GM10248 (cell line): ENCODE results near the gene AMIGO2.
"Not testable (repeated sequence)": the region's sequence is repeated elsewhere in the genome, so short reads cannot be mapped to it uniquely, and the experiment has no call there.

Source experiments
- CTCF ChIA-PET: fragments of 300-600 bp; sonication (Branson Sonifier 250); formaldehyde crosslinking; extraction: SDS; loops from one replicate; lab custom pipeline; 2021; ENCODE audit warnings: antibody characterized with exemption; lab: Yijun Ruan, JAX
- POLR2A ChIA-PET: fragments of 350-650 bp; sonication (Branson Sonifier 250); formaldehyde crosslinking; extraction: SDS; loops from one replicate; lab custom pipeline; 2020; ENCODE audit warnings: antibody characterized with exemption; lab: Yijun Ruan, JAX
- DNase-seq: peaks from one replicate; pipeline ENCODE4 v3.0.0; 2012; ENCODE audit errors: extremely low spot score
- CTCF ChIP-seq: IDR thresholded peaks from 2 replicates; pipeline ENCODE4 v1.5.1; 2012; ENCODE audit warnings: mild to moderate bottlenecking, low read depth; ENCODE audit errors: extremely low read depth, missing control alignments, control extremely low read depth

Gene AMIGO2

GRCh38 chr12:47070310-47070709 lies 9.4 kb downstream of the AMIGO2 start:
- no peak for TF ChIP-seq CTCF
- POLR2A ChIA-PET, result no interaction called here
- CTCF ChIA-PET, result interaction anchor here (0.7 to 3.3 kb wide), 17 partner anchors 9 to 1000 kb away, joined by 3 to 14 read pairs (median 4); partner anchors contain the start of genes AMIGO2 and PCED1B
- DNase-seq, result no peak

GRCh38 chr12:47068539-47068938 lies 11.2 kb downstream of the AMIGO2 start:
- POLR2A ChIA-PET, result no interaction called here
- CTCF ChIA-PET, result interaction anchor here (1.2 to 1.4 kb wide), 2 partner anchors 9 to 12 kb away, joined by 3 read pairs; no protein-coding TSS in a partner anchor
- DNase-seq, result no peak
- no peak for TF ChIP-seq CTCF

GRCh38 chr12:47067771-47068431 lies 11.9 kb downstream of the AMIGO2 start:
- CTCF ChIA-PET, result interaction anchor here (1.0 to 1.4 kb wide), 3 partner anchors 8 to 32 kb away, joined by 3 read pairs; no protein-coding TSS in a partner anchor
- no peak for TF ChIP-seq CTCF
- DNase-seq, result no peak
- POLR2A ChIA-PET, result no interaction called here

GRCh38 chr12:47067176-47067575 lies 12.6 kb downstream of the AMIGO2 start:
- no peak for DNase-seq
- TF ChIP-seq CTCF, result no peak
- ChIA-PET POLR2A (no interaction called here), CTCF (interaction anchor here (1.0 to 1.4 kb wide), 3 partner anchors 8 to 31 kb away, joined by 3 read pairs; no protein-coding TSS in a partner anchor)

- CTCF ChIA-PET, result interaction anchor here (1.0 to 1.5 kb wide), 3 partner anchors 30 to 236 kb away, joined by 3 read pairs; no protein-coding TSS in a partner anchor
- POLR2A ChIA-PET, result no interaction called here
- TF ChIP-seq CTCF, result no peak
- no peak for DNase-seq
Measured at GRCh38 chr12:47066278-47067025, 13.3 kb downstream of the AMIGO2 start.

- no peak for TF ChIP-seq CTCF
- no peak for DNase-seq
- CTCF ChIA-PET, result interaction anchor here (1.5 to 2.1 kb wide), 2 partner anchors 17 to 237 kb away, joined by 3 to 5 read pairs; no protein-coding TSS in a partner anchor
- POLR2A ChIA-PET, result no interaction called here
Measured at GRCh38 chr12:47065546-47065945, 14.2 kb downstream of the AMIGO2 start.

GRCh38 chr12:47058640-47059039 lies 21.1 kb downstream of the AMIGO2 start:
- CTCF ChIA-PET, result interaction anchor here (1.0 kb wide), 1 partner anchor 13 kb away, joined by 4 read pairs; no protein-coding TSS in a partner anchor
- DNase-seq, POLR2A ChIA-PET: not testable (repeated sequence)

GRCh38 chr12:47056944-47057343 lies 22.8 kb downstream of the AMIGO2 start:
- DNase-seq, POLR2A ChIA-PET: not testable (repeated sequence)
- CTCF ChIA-PET, result interaction anchor here (0.8 to 1.1 kb wide), 2 partner anchors 11 to 13 kb away, joined by 3 read pairs; no protein-coding TSS in a partner anchor

GRCh38 chr12:47055856-47056255 lies 23.9 kb downstream of the AMIGO2 start:
- DNase-seq, POLR2A ChIA-PET: not testable (repeated sequence)
- CTCF ChIA-PET, result interaction anchor here (1.1 kb wide), 1 partner anchor 12 kb away, joined by 3 read pairs; no protein-coding TSS in a partner anchor
